Stimulated activated memory B cell treated with anti-CD40 and anti-IgM and Interleukin-4, amounts not matched to agents 10 μg/mL and 1 μg/mL and 100 μg/mL, for 72 hours (primary cell): ENCODE data around the gene NPC1.
"Not testable (repeated sequence)": the region's sequence is repeated elsewhere in the genome, so short reads cannot be mapped to it uniquely, and the experiment has no call there.

ENCODE experiments used
- ATAC-seq: fragments of 150-1000 bp; cut with Tn5 transposase; 2 replicates; pipeline ENCODE4 v1.10.0; 2021
- H3K27ac Mint-ChIP-seq: one replicate; pipeline ENCODE4 v1.8.0; 2022; ENCODE audit warnings: mild to moderate bottlenecking, mixed read lengths
- H3K27me3 Mint-ChIP-seq: one replicate; pipeline ENCODE4 v1.8.0; 2022; ENCODE audit warnings: mixed read lengths
- H3K36me3 Mint-ChIP-seq: one replicate; pipeline ENCODE4 v1.8.0; 2022; ENCODE audit warnings: mixed read lengths
- H3K4me1 Mint-ChIP-seq: one replicate; pipeline ENCODE4 v1.8.0; 2022; ENCODE audit warnings: mixed read lengths
- H3K4me3 Mint-ChIP-seq: one replicate; pipeline ENCODE4 v1.8.0; 2022; ENCODE audit warnings: mild to moderate bottlenecking, moderate library complexity, mixed read lengths
- H3K9me3 Mint-ChIP-seq: one replicate; pipeline ENCODE4 v1.8.0; 2022; ENCODE audit warnings: mixed read lengths

NPC1 gene

DNA sequence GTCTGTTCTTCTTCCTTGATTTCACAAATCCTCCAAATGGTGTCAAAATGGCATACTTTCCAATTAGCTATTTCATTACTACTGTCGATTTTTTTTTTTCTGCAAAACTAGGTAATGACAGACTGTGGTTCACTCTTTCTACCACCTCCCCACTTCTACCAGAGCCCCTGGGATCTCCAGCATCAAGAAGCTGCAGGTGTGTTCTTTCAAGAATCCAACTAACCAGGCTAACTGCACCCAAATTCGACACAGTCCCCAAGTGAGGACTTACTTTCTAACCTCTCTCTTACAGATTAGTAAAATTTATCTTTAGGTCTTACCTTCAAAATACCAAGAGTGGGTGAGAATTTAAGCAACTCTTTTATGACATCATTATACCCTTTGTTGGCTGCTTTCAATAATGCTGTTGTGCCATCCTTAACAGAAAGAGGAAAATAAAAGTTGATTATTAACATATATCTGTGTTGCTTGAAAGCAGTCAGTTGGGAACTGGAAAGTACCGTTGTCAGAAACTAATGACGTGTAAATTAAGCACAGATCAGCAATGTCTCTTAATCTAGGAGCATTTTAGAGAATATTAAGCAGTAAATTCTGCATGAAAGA lies 31.2 kb upstream of the NPC1 start:
- no peak for ATAC-seq
- H3K9me3 Mint-ChIP-seq = no peaks in the 10 kb centered on the region
- H3K4me1 Mint-ChIP-seq = peaks cover 32% of the 10 kb centered on the region
- H3K4me3 Mint-ChIP-seq = peak overlapping the region; percentile 32
- H3K27me3 Mint-ChIP-seq = peaks cover 51% of the 10 kb centered on the region
- H3K27ac Mint-ChIP-seq = peak overlapping the region; percentile 2
- no peaks in the 10 kb centered on the region for H3K36me3 Mint-ChIP-seq

DNA sequence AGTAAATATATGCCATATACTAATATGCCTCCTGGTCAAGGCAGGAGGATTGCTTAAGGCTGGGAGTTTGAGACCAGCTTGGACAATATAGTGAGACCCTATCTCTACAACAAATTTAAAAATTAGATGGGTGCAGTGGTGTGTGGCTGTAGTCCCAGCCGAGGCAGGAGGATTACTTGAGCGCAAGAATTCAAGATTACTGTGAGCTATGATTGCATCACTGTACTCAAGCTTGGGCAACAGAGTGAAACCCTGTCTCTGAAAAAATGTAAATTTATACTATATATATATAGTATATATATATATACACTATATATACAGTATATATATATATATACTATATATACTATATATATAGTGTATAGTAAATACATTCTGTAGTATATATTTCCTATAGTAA lies 30.0 kb upstream of the NPC1 start:
- peaks cover 40% of the 10 kb centered on the region for H3K27me3 Mint-ChIP-seq
- no peak for ATAC-seq
- no peak overlapping the region for H3K4me3 Mint-ChIP-seq
- H3K9me3 Mint-ChIP-seq = no peaks in the 10 kb centered on the region
- H3K36me3 Mint-ChIP-seq = no peaks in the 10 kb centered on the region
- H3K27ac Mint-ChIP-seq = no peak overlapping the region
- peaks cover 25% of the 10 kb centered on the region for H3K4me1 Mint-ChIP-seq

DNA sequence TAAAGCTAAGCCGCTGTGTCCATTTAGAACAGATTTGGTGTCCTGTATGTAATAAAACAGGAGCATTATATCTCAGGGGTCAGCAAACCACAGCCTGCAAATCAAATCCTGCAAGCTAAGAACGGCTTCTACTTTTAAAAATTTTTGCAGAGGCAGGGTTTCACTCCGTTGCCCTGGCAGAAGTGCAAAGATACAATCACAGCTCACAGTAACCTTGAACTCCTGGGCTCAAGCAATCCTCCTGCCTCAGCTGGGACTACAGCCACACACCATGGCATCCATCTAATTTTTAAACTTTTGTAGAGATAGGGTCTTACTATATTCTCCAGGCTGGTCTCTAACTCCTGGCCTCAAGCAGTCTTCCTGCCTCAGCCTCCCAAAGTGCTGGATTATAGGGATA lies 28.6 kb upstream of the NPC1 start:
- H3K9me3 Mint-ChIP-seq = no peaks in the 10 kb centered on the region
- no peaks in the 10 kb centered on the region for H3K36me3 Mint-ChIP-seq
- H3K4me1 Mint-ChIP-seq = peaks cover 24% of the 10 kb centered on the region
- no peak overlapping the region for H3K27ac Mint-ChIP-seq
- no peak overlapping the region for H3K4me3 Mint-ChIP-seq
- ATAC-seq = no peak
- H3K27me3 Mint-ChIP-seq = peaks cover 26% of the 10 kb centered on the region

DNA sequence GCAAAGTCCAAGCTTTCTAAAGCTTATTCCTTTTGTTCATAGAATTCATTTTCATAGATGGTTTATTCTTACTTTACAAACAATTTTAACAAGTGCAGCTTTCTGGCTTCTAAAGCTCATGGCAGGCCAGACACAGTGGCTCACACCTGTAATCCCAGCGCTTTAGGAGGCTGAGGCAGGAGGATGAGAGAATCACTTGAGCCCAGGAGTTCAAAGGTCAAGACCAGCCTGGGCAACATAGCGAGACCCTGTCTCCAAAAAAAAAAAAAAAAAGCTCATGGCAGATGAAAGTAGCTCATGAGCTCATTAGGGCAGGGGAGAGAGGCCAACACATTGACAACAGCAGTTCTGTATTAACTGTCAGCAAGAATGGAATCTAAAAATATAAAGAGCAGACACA lies 28.1 kb upstream of the NPC1 start:
- ATAC-seq = no peak
- Mint-ChIP-seq H3K27ac (no peak overlapping the region), H3K9me3 (no peaks in the 10 kb centered on the region), H3K36me3 (no peaks in the 10 kb centered on the region), H3K27me3 (peaks cover 25% of the 10 kb centered on the region), H3K4me3 (no peak overlapping the region), H3K4me1 (peaks cover 20% of the 10 kb centered on the region)

DNA sequence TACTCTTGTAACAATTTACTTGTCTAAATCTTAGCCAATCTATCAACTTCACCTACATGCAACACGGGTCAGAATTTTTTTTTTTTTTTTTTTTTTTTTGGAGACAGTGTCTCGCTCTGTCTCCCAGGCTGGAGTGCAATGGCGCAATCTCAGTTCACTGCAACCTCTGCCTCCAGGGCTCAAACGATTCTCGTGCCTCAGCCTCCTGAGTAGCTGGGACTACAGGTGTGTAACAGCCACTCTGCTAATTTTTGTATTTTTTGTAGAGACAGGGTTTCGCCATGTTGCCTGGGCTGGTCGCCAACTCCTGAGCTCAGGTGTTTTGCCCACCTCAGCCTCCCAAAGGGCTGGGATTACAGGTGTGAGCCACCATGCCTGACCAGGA lies 26.8 kb upstream of the NPC1 start:
- not testable (repeated sequence) for H3K9me3 Mint-ChIP-seq, H3K36me3 Mint-ChIP-seq, H3K4me1 Mint-ChIP-seq, H3K4me3 Mint-ChIP-seq, H3K27ac Mint-ChIP-seq, ATAC-seq
- peaks cover 17% of the 10 kb centered on the region for H3K27me3 Mint-ChIP-seq

DNA sequence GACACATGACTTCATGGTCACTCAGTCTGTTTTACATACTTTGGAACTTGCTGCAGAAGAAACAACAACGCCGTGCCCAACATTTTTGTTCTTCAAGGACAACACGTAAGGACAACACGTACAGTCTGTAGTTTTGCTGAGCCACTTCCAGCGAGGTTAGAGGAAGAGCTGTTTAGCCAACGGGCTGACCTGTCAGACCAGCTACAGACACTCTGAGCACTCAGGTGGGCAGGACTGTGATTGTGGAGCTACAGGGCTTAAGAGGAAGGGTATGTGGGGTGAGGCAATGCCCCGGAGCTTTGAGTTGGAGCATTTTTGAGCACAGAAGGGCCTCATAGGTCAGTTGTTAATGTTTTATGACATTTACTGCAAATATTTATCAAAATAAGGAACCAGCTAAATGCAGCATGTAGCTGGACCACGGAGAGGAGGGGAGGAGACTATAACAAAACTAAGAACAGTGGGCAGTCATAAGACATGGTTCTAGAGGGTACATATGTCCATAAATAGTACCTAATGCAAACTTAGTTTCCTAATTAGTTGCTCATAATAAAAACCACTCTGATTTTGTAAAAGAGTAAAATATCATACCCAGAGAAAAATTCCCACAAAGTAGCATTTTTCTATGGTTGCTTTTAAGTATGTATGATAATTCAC lies 26.3 kb upstream of the NPC1 start:
- Mint-ChIP-seq H3K27me3 (peaks cover 12% of the 10 kb centered on the region), H3K4me3 (no peak overlapping the region), H3K27ac (no peak overlapping the region), H3K36me3 (no peaks in the 10 kb centered on the region), H3K9me3 (no peaks in the 10 kb centered on the region), H3K4me1 (peaks cover 5% of the 10 kb centered on the region)
- peak; percentile 20 for ATAC-seq

DNA sequence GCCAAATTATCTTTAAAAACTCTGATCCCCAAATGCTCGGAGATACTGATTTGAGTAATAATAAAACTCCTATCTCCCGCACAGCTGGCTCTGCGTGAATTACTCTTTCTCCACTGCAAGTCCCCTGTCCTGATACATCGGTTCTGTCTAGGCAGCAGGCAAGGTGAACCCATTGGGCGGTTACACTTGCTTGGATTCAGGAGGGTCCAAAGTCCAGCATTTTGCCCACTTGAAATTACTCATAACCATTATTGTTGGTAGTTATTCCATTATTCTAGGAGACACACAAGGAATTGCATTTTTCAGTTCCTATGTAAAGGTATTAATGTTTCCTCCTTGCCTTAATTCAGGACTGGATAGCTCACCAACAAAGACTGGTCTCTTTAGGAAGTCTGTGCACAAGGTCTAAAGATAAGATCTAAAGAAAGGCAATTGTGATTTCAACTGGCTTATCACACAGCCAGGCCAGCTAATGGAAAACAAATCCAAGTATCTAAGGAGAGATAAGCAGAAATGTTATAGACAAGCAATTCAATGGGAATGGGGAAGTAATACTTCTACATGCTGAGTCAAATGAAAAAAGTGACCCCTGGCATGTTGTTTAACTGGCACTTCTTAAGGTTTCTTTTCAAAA lies 23.2 kb upstream of the NPC1 start:
- no peaks in the 10 kb centered on the region for H3K9me3 Mint-ChIP-seq
- no peak overlapping the region for H3K4me3 Mint-ChIP-seq
- no peaks in the 10 kb centered on the region for H3K4me1 Mint-ChIP-seq
- ATAC-seq = no peak
- peaks cover 9% of the 10 kb centered on the region for H3K27me3 Mint-ChIP-seq
- H3K36me3 Mint-ChIP-seq = no peaks in the 10 kb centered on the region
- H3K27ac Mint-ChIP-seq = no peak overlapping the region

DNA sequence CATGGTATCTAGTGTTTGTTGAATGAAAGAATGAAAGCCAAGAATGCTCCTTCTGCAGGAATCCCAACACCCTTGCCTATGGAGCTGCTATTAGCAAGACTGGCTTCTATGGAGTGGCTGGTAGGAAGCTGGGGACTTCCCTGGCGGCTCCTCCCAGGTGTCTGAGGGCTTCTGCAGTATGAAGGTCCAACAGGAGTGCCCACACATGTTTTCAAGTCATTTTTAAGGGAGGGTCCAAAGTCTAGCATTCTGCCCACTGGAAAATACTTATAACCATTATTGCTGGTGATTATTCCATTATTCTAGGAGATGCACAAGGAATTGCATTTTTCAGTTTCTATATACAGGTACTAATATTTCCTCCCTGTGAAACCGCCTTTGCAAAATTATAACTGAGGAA lies 21.9 kb upstream of the NPC1 start:
- H3K4me1 Mint-ChIP-seq = no peaks in the 10 kb centered on the region
- no peaks in the 10 kb centered on the region for H3K9me3 Mint-ChIP-seq
- peaks cover 17% of the 10 kb centered on the region for H3K27me3 Mint-ChIP-seq
- H3K4me3 Mint-ChIP-seq = no peak overlapping the region
- ATAC-seq = no peak
- no peak overlapping the region for H3K27ac Mint-ChIP-seq
- H3K36me3 Mint-ChIP-seq = no peaks in the 10 kb centered on the region

DNA sequence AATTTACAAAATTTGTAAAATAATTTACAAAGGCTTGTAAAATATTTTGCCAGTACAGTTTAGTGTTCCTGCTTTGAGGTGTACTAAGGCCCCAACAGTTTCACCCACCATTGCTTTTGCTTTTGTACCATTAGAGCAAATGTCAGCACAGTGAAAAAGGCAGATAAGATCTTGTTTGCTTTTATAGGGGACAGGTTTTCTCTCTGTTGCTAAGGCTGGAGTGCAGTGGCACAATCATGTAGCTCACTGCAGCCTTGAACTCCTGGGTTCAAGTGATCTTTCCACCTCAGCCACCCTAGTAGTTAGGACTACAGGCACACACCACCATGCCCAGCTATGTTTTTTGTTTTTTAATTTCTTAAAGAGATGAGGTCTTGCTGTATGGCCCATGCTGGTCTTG lies 19.6 kb upstream of the NPC1 start:
- H3K4me3 Mint-ChIP-seq = no peak overlapping the region
- H3K4me1 Mint-ChIP-seq = no peaks in the 10 kb centered on the region
- H3K9me3 Mint-ChIP-seq = no peaks in the 10 kb centered on the region
- H3K27ac Mint-ChIP-seq = no peak overlapping the region
- no peak for ATAC-seq
- H3K36me3 Mint-ChIP-seq = no peaks in the 10 kb centered on the region
- peaks cover 17% of the 10 kb centered on the region for H3K27me3 Mint-ChIP-seq

DNA sequence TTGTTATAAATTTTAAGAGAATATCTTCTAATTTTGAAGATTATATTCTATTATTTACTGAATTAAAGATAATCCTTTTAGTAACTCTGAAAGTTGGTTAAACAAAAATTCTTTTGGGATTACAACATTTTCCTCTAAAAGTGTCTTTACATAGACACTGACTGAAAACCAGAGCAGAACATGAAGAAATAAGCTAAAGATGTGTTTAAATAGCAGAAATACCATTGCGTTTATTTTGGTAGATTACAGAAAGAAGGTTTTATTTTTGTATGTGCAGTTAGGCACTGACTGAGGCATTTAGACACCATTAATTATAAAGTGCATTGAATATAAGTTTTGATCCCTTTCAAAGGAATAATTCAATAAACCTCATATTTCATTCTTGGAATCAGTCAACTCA lies 13.5 kb upstream of the NPC1 start:
- Mint-ChIP-seq H3K27ac (no peak overlapping the region), H3K4me1 (peaks cover 10% of the 10 kb centered on the region), H3K27me3 (peaks cover 8% of the 10 kb centered on the region), H3K4me3 (no peak overlapping the region), H3K36me3 (no peaks in the 10 kb centered on the region), H3K9me3 (peaks cover 5% of the 10 kb centered on the region)
- ATAC-seq = no peak

DNA sequence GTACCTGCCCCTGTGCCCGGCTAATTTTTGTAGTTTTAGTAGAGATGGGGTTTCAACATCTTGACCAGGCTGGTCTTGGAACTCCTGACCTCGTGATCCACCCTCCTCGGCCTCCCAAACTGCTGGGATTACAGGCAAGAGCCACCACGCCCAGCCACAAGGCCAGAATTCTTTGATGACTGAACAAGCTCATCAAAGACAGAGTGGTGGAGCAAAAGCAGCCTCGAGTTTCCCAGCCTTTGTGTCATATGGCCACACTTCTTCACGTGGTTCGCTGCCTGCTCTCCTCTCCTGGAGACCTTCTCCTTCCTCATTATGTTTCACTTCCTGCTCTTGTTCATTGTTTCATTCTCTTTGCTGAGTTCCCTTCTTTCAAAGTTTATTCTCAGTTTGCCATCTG lies 9.9 kb upstream of the NPC1 start:
- peak overlapping the region; percentile 43 for H3K27ac Mint-ChIP-seq
- H3K4me1 Mint-ChIP-seq = peaks cover 10% of the 10 kb centered on the region
- H3K27me3 Mint-ChIP-seq = no peaks in the 10 kb centered on the region
- H3K4me3 Mint-ChIP-seq = no peak overlapping the region
- peaks cover 5% of the 10 kb centered on the region for H3K9me3 Mint-ChIP-seq
- H3K36me3 Mint-ChIP-seq = no peaks in the 10 kb centered on the region
- no peak for ATAC-seq

DNA sequence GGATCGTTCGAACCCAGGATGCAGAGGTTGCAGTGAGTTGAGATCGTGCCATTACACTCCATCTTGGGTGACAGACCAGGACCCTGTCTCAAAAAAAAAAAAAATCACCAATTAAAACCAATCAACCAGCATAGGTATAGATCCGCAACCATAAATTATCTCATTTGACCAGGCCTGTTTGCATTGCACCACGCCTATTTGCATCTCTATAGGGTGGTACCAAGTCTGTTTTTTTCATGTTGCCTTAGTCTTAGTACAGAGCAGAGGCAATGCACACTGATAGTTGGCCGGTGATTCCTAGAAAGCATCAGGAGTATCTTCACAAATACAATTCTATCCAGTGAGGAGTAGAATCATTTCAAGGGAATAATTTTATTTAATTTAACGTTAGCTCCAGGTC lies 9.3 kb upstream of the NPC1 start:
- peaks cover 10% of the 10 kb centered on the region for H3K4me1 Mint-ChIP-seq
- H3K27ac Mint-ChIP-seq = no peak overlapping the region
- no peaks in the 10 kb centered on the region for H3K36me3 Mint-ChIP-seq
- no peaks in the 10 kb centered on the region for H3K27me3 Mint-ChIP-seq
- H3K4me3 Mint-ChIP-seq = no peak overlapping the region
- ATAC-seq = no peak
- H3K9me3 Mint-ChIP-seq = peaks cover 5% of the 10 kb centered on the region

DNA sequence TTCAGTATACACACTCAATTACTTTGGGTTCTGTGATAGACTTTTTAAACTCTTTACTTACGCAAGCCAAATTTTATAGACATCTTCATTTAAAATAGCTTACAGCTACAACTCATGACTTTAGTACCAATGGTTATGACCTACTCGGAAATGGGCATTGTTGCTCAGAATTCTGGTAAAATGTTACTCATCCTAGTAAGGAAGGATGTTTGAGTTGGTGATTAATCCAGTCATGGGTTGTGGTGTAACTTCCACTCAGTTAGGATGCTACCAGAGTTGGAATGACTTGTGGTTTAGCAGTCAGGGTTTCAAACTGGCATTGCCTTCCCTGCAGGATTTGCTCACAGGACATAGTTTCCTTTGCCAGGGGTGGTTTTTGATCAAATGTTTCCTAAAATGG lies 7.4 kb upstream of the NPC1 start:
- Mint-ChIP-seq H3K27me3 (no peaks in the 10 kb centered on the region), H3K36me3 (no peaks in the 10 kb centered on the region), H3K4me3 (no peak overlapping the region), H3K4me1 (peaks cover 10% of the 10 kb centered on the region), H3K27ac (no peak overlapping the region), H3K9me3 (peaks cover 5% of the 10 kb centered on the region)
- ATAC-seq = no peak

DNA sequence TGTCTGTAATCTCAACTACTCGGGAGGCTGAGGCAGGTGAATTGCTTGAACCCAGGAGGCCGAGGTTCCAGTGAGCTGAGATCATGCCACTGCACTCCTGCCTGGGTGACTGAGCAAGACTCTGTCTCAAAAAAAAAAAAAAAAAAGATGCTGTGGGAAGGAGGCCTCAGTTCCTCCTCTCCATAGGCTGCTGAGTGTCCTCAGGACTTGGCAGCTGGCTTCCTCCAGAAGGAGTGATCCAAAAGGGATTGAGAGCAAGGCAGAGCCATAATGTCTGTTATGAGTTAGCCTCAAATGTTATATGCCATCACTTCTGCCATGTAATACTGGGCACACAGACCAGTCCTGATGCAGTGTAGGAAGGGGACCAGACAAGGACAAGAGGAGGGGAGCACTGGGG lies 6.6 kb upstream of the NPC1 start:
- no peak overlapping the region for H3K27ac Mint-ChIP-seq
- no peak for ATAC-seq
- H3K9me3 Mint-ChIP-seq = peaks cover 5% of the 10 kb centered on the region
- H3K36me3 Mint-ChIP-seq = no peaks in the 10 kb centered on the region
- H3K27me3 Mint-ChIP-seq = no peaks in the 10 kb centered on the region
- no peak overlapping the region for H3K4me3 Mint-ChIP-seq
- H3K4me1 Mint-ChIP-seq = peaks cover 10% of the 10 kb centered on the region

DNA sequence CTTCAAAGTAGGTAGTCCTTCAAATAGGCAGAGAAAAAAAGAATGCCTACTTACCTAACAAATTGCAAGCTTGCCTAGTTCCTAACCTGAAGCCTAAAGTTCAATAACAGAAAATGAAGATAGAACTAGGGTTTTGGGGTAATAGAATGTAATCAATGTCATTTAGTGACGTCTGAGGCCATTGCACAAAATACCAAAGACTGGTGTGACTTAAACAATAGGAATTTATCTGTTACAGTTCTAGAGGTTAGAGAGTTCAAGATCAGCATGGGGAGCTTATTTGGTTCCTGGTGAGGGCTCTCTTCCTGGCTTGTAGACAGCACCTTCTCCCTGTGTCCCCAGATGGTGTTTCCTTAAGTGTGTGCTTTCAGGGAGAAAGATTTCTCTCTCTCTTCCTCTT lies 4.7 kb upstream of the NPC1 start:
- Mint-ChIP-seq H3K4me3 (no peak overlapping the region), H3K27ac (no peak overlapping the region), H3K36me3 (no peaks in the 10 kb centered on the region), H3K4me1 (peaks cover 7% of the 10 kb centered on the region), H3K27me3 (no peaks in the 10 kb centered on the region), H3K9me3 (no peaks in the 10 kb centered on the region)
- ATAC-seq = no peak

DNA sequence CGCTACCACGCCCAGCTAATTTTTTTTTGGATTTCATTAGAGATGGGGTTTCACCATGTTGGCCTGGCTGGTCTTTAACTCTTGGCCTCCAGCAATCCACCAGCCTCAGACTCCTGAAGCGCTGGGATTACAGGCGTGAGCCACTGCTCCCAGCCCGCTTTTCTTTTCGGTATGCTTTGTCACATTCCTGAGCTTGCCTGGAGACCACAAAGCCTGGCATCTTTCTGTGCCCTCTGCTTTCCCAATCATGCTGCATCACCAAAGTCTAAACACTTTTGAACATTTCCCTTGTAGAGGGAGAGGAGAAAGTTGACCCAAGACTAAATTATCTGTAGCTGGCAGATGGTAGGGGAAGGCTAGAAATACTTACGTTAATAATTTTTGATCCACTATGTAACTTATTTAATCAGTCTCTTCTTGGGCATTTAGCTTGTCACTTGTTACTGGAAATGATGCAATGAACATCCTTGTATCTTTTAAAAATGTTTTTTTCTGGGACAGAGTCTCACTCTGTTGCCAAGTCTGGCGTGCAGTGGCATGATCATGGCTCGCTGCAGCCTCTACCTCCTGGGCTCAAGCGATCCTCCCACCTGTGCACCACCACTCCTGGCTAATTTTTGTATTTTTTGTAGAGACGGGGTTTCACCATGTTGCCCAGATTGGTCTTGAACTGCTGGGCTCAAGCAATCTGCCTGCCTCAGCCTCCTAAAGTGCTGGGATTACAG lies 2.7 kb upstream of the NPC1 start:
- no peak for ATAC-seq
- Mint-ChIP-seq H3K4me3 (no peak overlapping the region), H3K9me3 (no peaks in the 10 kb centered on the region), H3K4me1 (peaks cover 22% of the 10 kb centered on the region), H3K27me3 (no peaks in the 10 kb centered on the region), H3K36me3 (no peaks in the 10 kb centered on the region), H3K27ac (no peak overlapping the region)
